WTC11 (cell line): ENCODE measurements around the gene ASTN2.

ENCODE experiments used
- CREB1 ChIP-seq: sonication (generic); formaldehyde crosslinking; IDR thresholded peaks from 2 replicates; pipeline ENCODE4 v1.8.0; 2023; ENCODE audit warnings: mild to moderate bottlenecking, missing genetic modification reagents
- NFE2L1 ChIP-seq: sonication (generic); formaldehyde crosslinking; IDR thresholded peaks from 2 replicates; pipeline ENCODE4 v1.8.1; 2023; ENCODE audit warnings: missing genetic modification reagents
- NR1H2 ChIP-seq: sonication (generic); formaldehyde crosslinking; IDR thresholded peaks from 2 replicates; pipeline ENCODE4 v1.9.0; 2021; ENCODE audit warnings: mild to moderate bottlenecking, moderate library complexity, missing genetic modification reagents
- ZNF121 ChIP-seq: sonication (generic); formaldehyde crosslinking; IDR thresholded peaks from 2 replicates; pipeline ENCODE4 v1.8.0; 2023; ENCODE audit warnings: missing genetic modification reagents
- TF ChIP-seq, protein P1 (sequence below): sonication (generic); formaldehyde crosslinking; IDR thresholded peaks from 2 replicates; pipeline ENCODE4 v1.8.1; 2023; ENCODE audit warnings: mild to moderate bottlenecking, missing genetic modification reagents, moderate library complexity
- TF ChIP-seq, protein P2 (sequence below): sonication (generic); formaldehyde crosslinking; IDR thresholded peaks from 2 replicates; pipeline ENCODE4 v1.8.1; 2022; ENCODE audit warnings: low read depth, missing genetic modification reagents, borderline replicate concordance
- TF ChIP-seq, protein P3 (sequence below): fragments of 200-600 bp; IDR thresholded peaks from 2 replicates; pipeline ENCODE4 v1.8.0; 2022; ENCODE audit warnings: antibody characterized with exemption
- TF ChIP-seq, protein P4 (sequence below): sonication (generic); formaldehyde crosslinking; IDR thresholded peaks from 2 replicates; pipeline ENCODE4 v1.8.0; 2022; ENCODE audit warnings: mild to moderate bottlenecking, missing genetic modification reagents

DNA sequence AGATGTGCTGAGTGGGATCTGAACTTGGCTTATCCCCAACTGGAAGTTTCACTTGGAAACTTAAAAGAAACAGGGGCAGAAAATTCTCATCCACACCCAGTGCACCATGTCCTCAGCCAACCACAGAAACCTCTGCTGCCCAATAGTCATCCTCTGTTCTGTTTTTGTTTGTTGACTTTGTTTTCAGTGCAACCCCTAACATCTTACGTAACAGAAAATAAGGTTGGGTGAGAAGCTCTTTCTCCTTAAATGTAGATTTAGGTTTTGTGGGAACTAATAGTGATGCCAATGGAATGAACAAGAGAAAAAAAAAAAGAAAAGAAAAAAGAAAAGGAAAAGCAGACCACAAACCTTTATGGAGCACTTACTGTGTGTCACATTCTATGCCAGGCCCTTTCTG lies 998.4 kb downstream of the ASTN2 start:
- TF ChIP-seq, protein P1, sequence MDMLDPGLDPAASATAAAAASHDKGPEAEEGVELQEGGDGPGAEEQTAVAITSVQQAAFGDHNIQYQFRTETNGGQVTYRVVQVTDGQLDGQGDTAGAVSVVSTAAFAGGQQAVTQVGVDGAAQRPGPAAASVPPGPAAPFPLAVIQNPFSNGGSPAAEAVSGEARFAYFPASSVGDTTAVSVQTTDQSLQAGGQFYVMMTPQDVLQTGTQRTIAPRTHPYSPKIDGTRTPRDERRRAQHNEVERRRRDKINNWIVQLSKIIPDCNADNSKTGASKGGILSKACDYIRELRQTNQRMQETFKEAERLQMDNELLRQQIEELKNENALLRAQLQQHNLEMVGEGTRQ (CRISPR knock-in tag): no peak
- TF ChIP-seq NFE2L1 (CRISPR knock-in tag) (no peak), ZNF121 (CRISPR knock-in tag) (no peak), CREB1 (CRISPR knock-in tag) (no peak), NR1H2 (CRISPR knock-in tag) (no peak)
- TF ChIP-seq, protein P2, sequence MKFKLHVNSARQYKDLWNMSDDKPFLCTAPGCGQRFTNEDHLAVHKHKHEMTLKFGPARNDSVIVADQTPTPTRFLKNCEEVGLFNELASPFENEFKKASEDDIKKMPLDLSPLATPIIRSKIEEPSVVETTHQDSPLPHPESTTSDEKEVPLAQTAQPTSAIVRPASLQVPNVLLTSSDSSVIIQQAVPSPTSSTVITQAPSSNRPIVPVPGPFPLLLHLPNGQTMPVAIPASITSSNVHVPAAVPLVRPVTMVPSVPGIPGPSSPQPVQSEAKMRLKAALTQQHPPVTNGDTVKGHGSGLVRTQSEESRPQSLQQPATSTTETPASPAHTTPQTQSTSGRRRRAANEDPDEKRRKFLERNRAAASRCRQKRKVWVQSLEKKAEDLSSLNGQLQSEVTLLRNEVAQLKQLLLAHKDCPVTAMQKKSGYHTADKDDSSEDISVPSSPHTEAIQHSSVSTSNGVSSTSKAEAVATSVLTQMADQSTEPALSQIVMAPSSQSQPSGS: no peak
- TF ChIP-seq, protein P3, sequence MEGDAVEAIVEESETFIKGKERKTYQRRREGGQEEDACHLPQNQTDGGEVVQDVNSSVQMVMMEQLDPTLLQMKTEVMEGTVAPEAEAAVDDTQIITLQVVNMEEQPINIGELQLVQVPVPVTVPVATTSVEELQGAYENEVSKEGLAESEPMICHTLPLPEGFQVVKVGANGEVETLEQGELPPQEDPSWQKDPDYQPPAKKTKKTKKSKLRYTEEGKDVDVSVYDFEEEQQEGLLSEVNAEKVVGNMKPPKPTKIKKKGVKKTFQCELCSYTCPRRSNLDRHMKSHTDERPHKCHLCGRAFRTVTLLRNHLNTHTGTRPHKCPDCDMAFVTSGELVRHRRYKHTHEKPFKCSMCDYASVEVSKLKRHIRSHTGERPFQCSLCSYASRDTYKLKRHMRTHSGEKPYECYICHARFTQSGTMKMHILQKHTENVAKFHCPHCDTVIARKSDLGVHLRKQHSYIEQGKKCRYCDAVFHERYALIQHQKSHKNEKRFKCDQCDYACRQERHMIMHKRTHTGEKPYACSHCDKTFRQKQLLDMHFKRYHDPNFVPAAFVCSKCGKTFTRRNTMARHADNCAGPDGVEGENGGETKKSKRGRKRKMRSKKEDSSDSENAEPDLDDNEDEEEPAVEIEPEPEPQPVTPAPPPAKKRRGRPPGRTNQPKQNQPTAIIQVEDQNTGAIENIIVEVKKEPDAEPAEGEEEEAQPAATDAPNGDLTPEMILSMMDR: no peak
- TF ChIP-seq, protein P4, sequence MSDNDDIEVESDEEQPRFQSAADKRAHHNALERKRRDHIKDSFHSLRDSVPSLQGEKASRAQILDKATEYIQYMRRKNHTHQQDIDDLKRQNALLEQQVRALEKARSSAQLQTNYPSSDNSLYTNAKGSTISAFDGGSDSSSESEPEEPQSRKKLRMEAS (CRISPR knock-in tag): no peak
